ENCODE measurements around the gene CHERP.
A peak's percentile ranks its signal among the peaks of the same experiment; 100 is the strongest.
"Not testable (repeated sequence)": the region's sequence is repeated elsewhere in the genome, so short reads cannot be mapped to it uniquely, and the experiment has no call there.

The CHERP gene

DNA sequence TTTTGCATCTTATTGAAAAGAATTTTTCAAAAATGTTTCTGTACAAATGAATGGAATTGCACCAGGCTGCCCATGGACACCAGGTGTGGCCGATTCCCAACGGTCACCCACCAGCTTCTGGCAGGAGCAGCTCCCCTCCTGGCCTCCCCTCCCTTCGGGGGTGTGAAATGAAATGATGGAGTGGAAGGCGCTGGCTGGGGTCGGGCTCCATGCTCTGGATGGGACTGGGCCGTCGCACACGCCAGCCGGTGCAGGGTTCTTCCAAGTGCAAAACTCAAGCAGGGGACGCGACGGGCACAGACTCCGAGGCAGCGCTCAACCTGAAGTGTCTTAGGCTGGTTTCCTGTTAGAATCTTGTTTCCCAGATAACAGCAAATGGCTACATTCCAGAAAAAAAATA lies 24.2 kb downstream of the CHERP start:
- no peak for DNase-seq

- no peak for DNase-seq
These were observed 25.2 kb downstream of the CHERP start for GRCh38 chr19:16516923-16517610.

DNA sequence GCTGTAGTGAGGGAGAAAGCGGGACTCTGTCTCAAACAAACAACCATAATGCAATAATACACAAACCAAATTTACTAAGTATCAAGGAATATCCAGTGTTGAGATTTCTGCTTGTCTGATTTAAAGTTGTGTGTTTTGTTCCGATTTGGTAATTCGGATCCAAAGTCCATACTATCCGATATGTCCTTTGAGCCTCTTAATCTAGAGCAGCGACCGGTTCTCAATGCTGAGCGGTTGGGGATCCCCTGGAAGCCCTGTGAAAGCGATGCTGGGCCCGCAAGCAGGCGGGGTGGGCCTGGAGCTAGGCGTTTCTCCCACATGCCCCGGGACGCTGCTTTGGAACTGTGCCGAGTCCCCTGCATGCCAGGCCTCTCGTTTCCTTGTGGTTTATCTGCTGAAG lies 25.9 kb downstream of the CHERP start:
- no peak for DNase-seq

DNA sequence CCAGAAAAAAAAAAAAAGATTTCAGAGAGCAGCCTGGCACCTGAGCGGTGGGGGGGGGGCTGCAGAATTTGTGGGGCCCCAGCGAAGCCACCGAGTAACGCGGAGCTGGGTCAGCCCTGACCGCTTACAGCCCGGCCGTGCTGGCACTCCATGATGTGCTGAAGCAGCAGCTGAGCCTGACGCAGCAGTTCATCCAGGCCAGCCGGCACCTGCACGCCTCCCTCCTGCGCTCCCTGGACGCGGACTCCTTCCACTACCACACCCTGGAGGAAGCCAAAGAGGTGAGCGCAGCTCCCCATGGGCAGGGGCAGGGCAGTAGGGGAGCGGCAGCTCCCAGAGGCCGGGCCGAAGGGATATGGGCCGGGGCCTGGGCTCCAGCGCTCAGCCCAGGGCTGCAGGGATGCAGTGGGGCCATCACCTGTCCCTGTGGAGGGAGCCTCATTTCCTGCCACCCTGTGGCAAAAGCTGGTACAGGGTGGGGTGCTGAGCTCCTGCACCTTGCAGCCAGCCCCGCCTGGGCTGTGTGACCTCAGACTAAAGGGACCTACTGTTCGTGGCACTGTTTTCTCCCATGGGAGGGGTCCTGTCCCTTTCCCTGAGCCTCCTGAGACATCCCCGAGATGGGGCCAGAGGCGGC lies 27.7 kb downstream of the CHERP start:
- no peak for DNase-seq

- DNase-seq = not testable (repeated sequence)
These were observed 29.6 kb downstream of the CHERP start for GRCh38 chr19:16512611-16513010.

DNA sequence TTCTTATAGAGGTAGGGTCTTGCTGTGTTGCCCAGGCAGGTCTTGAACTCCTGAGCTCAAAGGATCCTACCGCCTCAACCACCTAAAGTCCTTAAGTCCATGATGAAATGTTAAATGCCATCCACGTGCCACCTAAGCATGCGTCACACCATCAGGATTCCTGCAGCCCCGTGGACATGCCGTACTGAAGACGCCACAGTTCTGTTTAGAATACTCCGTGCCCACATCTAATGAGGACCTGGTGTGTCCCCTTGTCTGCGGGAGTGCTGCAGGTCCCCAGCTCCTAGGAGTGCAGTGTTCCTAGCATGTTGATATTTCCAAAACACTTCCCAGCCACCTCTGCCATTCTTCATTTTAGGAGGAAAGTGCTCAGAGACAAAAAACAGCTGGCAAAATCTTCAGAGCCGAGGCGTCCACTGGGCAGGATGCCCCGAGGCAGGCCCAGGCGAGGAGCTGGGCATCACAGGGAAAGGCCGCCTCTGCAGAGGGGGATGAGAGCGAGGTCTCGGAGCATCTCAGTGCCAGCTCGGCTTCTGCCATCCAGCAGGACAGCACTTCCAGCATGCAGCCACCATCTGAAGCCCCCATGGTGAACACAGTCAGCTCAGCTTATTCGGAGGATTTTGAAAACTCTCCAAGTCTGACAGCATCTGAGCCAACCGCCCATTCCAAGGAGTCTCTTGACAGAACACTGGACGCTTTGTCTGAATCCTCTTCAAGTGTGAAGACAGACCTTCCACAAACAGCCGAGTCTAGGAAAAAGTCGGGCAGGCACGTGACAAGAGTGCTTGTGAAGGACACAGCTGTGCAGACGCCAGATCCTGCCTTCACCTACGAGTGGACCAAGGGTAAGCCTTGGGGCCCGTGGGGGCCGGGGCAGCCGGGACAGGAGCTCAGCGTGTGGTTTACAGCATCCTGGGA lies 32.8 kb downstream of the CHERP start:
- no peak for DNase-seq

- DNase-seq = no peak
These were observed 33.7 kb downstream of the CHERP start for GRCh38 chr19:16508546-16508945.

- no peak for DNase-seq
These were observed 35.3 kb downstream of the CHERP start for GRCh38 chr19:16506961-16507360.

DNA sequence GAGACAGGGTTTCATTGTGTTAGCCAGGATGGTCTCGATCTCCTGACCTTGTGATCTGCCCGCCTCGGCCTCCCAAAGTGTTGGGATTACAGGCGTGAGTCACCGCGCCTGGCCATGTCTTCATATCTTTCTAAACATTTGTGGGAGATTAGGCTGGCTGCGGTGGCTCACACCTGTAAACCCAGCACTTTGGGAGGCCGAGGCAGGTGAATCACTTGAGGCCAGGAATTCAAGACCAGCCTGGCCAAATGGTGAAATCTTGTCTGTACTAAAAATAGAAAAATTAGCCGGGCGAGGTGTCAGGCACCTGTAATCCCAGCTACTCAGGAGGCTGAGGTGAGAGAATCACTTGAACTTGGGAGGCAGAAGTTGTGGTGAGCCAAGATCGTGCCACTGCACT lies 36.1 kb downstream of the CHERP start:
- not testable (repeated sequence) for DNase-seq

DNA sequence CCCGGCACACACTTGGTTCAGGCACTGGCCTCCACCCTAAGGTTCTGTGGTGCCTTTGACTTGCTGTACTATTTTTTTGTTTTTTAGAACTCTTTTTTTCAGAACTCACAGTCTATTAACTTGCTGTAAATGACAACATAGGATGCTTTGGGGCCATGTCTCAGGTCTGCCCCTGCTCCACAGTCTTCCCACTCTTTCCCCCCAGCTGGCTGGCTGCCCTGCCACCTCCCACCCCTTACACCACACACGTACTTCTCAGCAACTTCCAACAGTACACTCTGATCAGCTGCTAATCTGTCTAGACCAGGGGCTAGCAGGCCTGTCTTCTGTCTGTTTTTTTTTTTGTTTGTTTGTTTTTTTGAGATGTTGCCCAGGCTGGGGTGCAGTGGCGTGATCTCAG lies 38.0 kb downstream of the CHERP start:
- no peak for DNase-seq

- no peak for DNase-seq
These were observed 44.4 kb downstream of the CHERP start for GRCh38 chr19:16497837-16498236.

DNA sequence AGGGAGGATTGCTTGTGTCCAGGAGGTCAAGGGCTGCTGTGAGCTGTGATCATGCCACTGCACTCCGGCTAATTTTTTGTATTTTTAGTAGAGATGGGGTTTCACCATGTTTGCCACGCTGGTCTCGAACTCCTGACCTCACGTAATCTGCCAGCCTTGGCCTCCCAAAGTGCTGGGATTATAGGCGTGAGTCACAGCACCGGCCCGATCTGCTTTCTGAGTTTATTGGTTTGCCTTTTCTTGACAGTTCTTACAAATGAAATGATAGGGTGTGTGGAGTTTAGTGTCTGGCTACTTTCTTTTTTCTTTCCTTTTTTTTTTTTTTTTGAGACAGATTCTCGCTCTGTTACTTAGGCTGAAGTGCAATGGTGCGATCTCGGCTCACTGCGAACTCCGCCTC lies 45.2 kb downstream of the CHERP start:
- no peak for DNase-seq

- DNase-seq = no peak
These were observed 45.6 kb downstream of the CHERP start for GRCh38 chr19:16496613-16496983.

- peak; percentile 95 for DNase-seq
These were observed 46.1 kb downstream of the CHERP start, which contains the start of the genes C19orf44 and CALR3 for GRCh38 chr19:16495982-16496612. C19orf44 (plus strand) TSS chr19:16496394; CDS start chr19:16500793, 4,399 bp downstream. CALR3 (minus strand) TSS chr19:16496167; CDS start chr19:16496129, 38 bp downstream.

DNA sequence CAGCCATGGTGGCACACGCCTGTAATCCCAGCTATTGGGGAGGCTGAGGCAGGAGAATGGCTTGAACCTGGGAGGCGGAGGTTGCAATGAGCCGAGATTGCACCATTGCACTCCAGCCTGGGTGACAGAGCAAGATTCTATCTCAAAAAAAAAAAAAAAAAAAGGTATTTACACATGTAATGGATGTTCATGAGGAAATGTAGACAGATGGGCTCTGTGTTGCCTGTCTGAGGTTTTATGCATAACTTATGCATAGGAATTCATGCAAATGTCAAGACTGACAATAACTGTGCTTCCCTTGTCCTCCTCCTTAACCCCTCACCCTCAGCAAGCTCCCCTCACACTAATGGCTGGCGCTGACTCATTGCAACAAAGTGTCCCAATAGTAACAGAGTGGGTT lies 55.8 kb downstream of the CHERP start:
- DNase-seq = not testable (repeated sequence)

DNA sequence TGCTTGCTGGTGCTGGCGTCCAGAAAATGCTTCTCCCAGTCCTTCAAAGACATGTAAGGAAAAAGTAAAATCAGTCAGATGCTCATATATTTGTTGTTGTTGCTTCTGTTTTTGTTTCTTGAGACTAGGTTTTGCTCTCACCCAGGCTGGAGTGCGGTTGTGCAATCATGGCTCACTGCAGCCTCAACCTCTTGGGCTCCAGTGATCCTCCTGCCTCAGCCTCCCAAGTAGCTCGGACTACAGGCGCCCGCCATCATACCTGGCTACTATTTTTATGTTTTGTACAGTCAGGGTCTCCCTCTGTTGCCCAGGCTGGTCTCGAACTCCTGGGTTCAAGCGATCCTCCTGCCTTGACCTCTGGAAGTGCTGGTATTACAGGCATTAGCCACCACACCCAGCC lies 59.5 kb downstream of the CHERP start:
- no peak for DNase-seq

- no peak for DNase-seq
These were observed 64.9 kb downstream of the CHERP start for GRCh38 chr19:16477311-16477710.

- no peak for DNase-seq
These were observed 65.8 kb downstream of the CHERP start for GRCh38 chr19:16476401-16476800.

- no peak for DNase-seq
These were observed 68.3 kb downstream of the CHERP start for GRCh38 chr19:16473875-16474392.

DNA sequence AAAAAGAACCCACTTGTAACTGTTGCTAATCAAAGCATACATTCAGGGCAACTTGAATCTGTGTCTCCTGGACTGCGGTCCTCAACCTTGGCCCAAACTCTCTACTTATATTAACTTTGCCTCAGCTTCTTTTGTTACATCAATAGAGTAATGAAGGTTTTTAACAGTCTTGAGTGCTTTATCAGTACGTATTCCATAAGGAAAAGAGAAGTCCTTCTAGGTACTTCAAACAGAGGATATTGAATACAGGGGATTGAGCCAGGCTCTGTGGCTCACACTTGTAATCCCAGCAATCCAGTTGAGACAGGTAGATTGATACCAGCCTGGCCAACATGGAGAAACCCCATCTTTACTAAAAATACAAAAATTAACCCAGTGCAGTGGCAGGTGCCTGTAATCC lies 69.2 kb downstream of the CHERP start:
- DNase-seq = no peak

DNA sequence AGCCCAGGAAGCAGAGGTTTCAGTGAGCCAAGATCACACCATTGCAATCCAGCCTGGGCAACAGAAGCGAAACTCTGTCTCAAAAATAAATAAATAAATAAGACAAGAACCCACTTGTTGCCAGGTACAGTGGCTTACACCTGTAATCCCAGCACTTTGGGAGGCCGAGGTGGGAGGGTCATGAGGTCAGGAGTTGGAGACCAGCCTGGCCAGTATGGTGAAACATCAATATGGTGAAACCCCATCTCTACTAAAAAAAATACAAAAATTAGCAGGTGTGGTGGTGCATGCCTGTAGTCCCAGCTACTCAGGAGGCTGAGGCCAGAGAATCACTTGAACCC lies 69.7 kb downstream of the CHERP start:
- not testable (repeated sequence) for DNase-seq

DNA sequence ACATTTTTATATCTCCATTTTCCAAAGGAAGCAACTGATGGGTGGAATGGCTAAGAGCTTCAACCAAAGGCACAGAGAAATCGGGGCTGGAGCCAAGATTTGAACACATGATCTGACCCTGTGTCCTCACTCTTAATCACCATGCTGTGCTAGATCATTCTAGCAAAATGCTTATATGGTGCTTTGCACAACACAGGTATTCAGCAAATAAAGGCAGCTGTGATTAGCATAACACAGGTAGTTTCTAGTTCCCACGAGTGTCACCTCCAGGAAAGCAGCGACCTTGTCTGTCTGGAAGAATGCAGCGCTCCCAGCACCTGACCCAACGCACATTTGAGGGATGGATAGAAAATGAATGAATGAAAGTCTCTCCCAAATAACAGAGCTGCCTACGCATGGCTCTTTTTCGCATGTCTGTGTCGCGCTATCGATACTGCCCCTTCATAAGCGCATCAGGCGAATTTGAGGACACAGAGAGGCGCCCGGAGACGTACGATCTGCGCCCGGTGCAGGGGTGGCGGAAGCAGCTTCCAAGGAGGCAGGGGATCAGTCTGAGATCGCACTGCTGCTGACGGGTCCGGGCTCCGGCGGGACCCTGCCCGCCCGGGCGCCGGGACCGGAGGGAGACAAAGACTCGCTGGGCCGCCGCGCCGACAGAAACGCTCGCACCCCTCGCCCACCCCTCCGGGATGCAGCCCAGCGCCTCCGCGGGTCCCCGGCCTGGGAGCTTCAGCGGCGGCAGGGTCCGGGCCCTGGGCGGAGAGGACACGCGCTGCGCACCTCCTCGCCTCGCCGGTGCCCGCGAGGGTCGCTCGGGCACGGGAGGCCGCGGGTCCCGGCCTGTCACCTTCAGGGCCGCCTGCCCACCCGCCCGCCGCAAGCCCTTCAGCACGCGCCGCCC lies 71.1 kb downstream of the CHERP start:
- peak; percentile 15 for DNase-seq

All from activated gamma-delta T cell treated with Interleukin-2 at 50 U/mL for 16 hours (primary cell).